ENCODE results near the gene SPATS2L.
A peak's percentile ranks its signal among the peaks of the same experiment; 100 is the strongest.

SPATS2L gene

GRCh38 chr2:200525066-200525465 lies 218.6 kb downstream of the SPATS2L start:
- DNase-seq, result no peak

GRCh38 chr2:200525551-200525881 lies 219.0 kb downstream of the SPATS2L start:
- DNase-seq, result no peak

- peak; percentile 91 for DNase-seq
Measured at GRCh38 chr2:200525882-200526651, 219.6 kb downstream of the SPATS2L start, which contains the start of gene SGO2. Gene SGO2 (plus strand): TSS chr2:200526207. CDS start chr2:200532976, 6,769 bp downstream.

- no peak for DNase-seq
Measured at GRCh38 chr2:200528228-200528627, 221.7 kb downstream of the SPATS2L start.
